Stimulated activated CD8-positive, alpha-beta memory T cell treated with anti-CD3 and anti-CD28 coated beads, Interleukin-7, amount 100 ng/mL, for 24 hours (primary cell): Measurements from ENCODE around the gene EDAR.

Experiments used
- DNase-seq: peaks from one replicate; pipeline ENCODE4 v3.0.0-alpha.2; 2020; ENCODE audit warnings: low read depth

Gene EDAR

GRCh38 chr2:108908713-108909070, 80.3 kb downstream of the EDAR start:
- no peak for DNase-seq

GRCh38 chr2:108907822-108908712, 81.0 kb downstream of the EDAR start:
- no peak for DNase-seq

GRCh38 chr2:108906403-108907077, 82.5 kb downstream of the EDAR start:
- no peak for DNase-seq

- no peak for DNase-seq
Measured at GRCh38 chr2:108905906-108906305, 83.1 kb downstream of the EDAR start.

- DNase-seq: no peak
Measured at GRCh38 chr2:108905176-108905575, 83.8 kb downstream of the EDAR start.

GRCh38 chr2:108904680-108905079, 84.3 kb downstream of the EDAR start:
- no peak for DNase-seq

- no peak for DNase-seq
Measured at GRCh38 chr2:108898315-108899082, 90.5 kb downstream of the EDAR start.

- no peak for DNase-seq
Measured at GRCh38 chr2:108896741-108897140, 92.3 kb downstream of the EDAR start.

GRCh38 chr2:108895188-108895587, 93.8 kb downstream of the EDAR start:
- no peak for DNase-seq

GRCh38 chr2:108894766-108895165, 94.3 kb downstream of the EDAR start:
- no peak for DNase-seq

- no peak for DNase-seq
Measured at GRCh38 chr2:108893277-108893676, 95.7 kb downstream of the EDAR start.

GRCh38 chr2:108889907-108890306, 99.1 kb downstream of the EDAR start:
- DNase-seq: no peak

GRCh38 chr2:108884619-108885018, 104.4 kb downstream of the EDAR start:
- DNase-seq: no peak

GRCh38 chr2:108878276-108878675, 110.7 kb downstream of the EDAR start:
- no peak for DNase-seq

GRCh38 chr2:108877506-108877905, 111.5 kb downstream of the EDAR start:
- DNase-seq: no peak

GRCh38 chr2:108870069-108870644, 118.9 kb downstream of the EDAR start:
- no peak for DNase-seq

- no peak for DNase-seq
Measured at GRCh38 chr2:108869542-108869941, 119.5 kb downstream of the EDAR start.

- DNase-seq: no peak
Measured at GRCh38 chr2:108868911-108869310, 120.1 kb downstream of the EDAR start.

GRCh38 chr2:108866041-108866440, 123.0 kb downstream of the EDAR start:
- DNase-seq: no peak

- no peak for DNase-seq
Measured at GRCh38 chr2:108858894-108859293, 130.1 kb downstream of the EDAR start.

- DNase-seq: no peak
Measured at GRCh38 chr2:108855194-108855593, 133.8 kb downstream of the EDAR start.

GRCh38 chr2:108854484-108854883, 134.5 kb downstream of the EDAR start:
- no peak for DNase-seq
